HG03575 (cell line): ENCODE measurements around the gene EXOSC7.
"Not testable (repeated sequence)": the region's sequence is repeated elsewhere in the genome, so short reads cannot be mapped to it uniquely, and the experiment has no call there.

Experiments used
- ATAC-seq: cut with Tn5 transposase; IDR thresholded peaks from one replicate; pipeline ENCODE4 v1.9.1; 2021; ENCODE audit not compliant: unreplicated experiment, insufficient number of reproducible peaks, low FRiP score; ENCODE audit errors: extremely low read depth

Gene EXOSC7

GRCh38 chr3:44960387-44961026, 15.5 kb upstream of the EXOSC7 start:
- no peak for ATAC-seq

- no peak for ATAC-seq
Observed at GRCh38 chr3:44961888-44962287, 14.2 kb upstream of the EXOSC7 start.

- ATAC-seq: no peak
Observed at GRCh38 chr3:44962621-44963393, 13.2 kb upstream of the EXOSC7 start.

- no peak for ATAC-seq
Observed at GRCh38 chr3:44963571-44964325, 12.3 kb upstream of the EXOSC7 start.

- ATAC-seq: no peak
Observed at GRCh38 chr3:44965165-44965564, 10.9 kb upstream of the EXOSC7 start.

- ATAC-seq: no peak
Observed at GRCh38 chr3:44966795-44967278, 9.2 kb upstream of the EXOSC7 start.

- no peak for ATAC-seq
Observed at GRCh38 chr3:44968447-44968858, 7.6 kb upstream of the EXOSC7 start.

- ATAC-seq: no peak
Observed at GRCh38 chr3:44969154-44969827, 6.8 kb upstream of the EXOSC7 start.

GRCh38 chr3:44969828-44970179, 6.2 kb upstream of the EXOSC7 start:
- ATAC-seq: no peak

- ATAC-seq: no peak
Observed at GRCh38 chr3:44970926-44971490, 5.0 kb upstream of the EXOSC7 start.

GRCh38 chr3:44974416-44974815, 1.6 kb upstream of the EXOSC7 start:
- ATAC-seq: no peak

GRCh38 chr3:44981220-44981619, 5.2 kb downstream of the EXOSC7 start:
- no peak for ATAC-seq

- no peak for ATAC-seq
Observed at GRCh38 chr3:44981751-44982150, 5.7 kb downstream of the EXOSC7 start.

- no peak for ATAC-seq
Observed at GRCh38 chr3:44982817-44983216, 6.8 kb downstream of the EXOSC7 start.

- no peak for ATAC-seq
Observed at GRCh38 chr3:44983484-44983941, 7.5 kb downstream of the EXOSC7 start.

GRCh38 chr3:44984335-44984734, 8.3 kb downstream of the EXOSC7 start:
- ATAC-seq: no peak

- ATAC-seq: not testable (repeated sequence)
Observed at GRCh38 chr3:44986330-44986729, 10.3 kb downstream of the EXOSC7 start.

- no peak for ATAC-seq
Observed at GRCh38 chr3:44987332-44987731, 11.3 kb downstream of the EXOSC7 start.

- no peak for ATAC-seq
Observed at GRCh38 chr3:44988073-44988472, 12.0 kb downstream of the EXOSC7 start.
